ENCODE measurements around the gene TANC1.

DNA sequence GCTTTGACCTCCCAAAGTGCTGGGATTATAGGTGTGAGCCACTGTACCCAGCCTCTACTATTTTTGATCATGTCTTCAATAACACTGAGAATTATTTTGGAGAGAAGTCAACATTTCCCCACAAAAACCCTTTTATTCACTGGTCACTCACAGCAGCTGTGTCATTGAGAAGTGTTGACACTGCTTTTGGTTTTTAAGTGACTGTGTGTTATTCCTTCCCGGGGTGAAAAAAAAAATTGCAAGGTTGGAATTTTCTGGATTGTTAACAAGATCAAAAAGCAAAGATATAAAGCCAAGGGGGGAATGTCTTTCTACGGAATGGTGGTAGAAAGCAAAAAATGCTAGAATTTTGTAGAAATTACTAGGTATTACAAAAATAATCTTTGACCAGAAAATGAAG, 61.5 kb downstream of the TANC1 start:
- TF ChIP-seq POLR2A (IDR thresholded peaks at IDR 0.05; ENCODE audit: low read depth, low read length) (no peak), POLR2AphosphoS5 (IDR thresholded peaks at IDR 0.05; ENCODE audit: low read depth, low read length) (no peak)

Measured in GM12892 (cell line).